WTC11 (cell line): Measurements from ENCODE around the gene C1orf232.

Source experiments
- FOXP4 ChIP-seq: sonication (generic); formaldehyde crosslinking; IDR thresholded peaks from 2 replicates; pipeline ENCODE4 v1.8.0; 2022; ENCODE audit warnings: mild to moderate bottlenecking, missing genetic modification reagents
- HMGXB4 ChIP-seq: sonication (generic); formaldehyde crosslinking; IDR thresholded peaks from 2 replicates; pipeline ENCODE4 v1.8.1; 2023; ENCODE audit warnings: mild to moderate bottlenecking, moderate library complexity, missing genetic modification reagents
- NFE2L1 ChIP-seq: sonication (generic); formaldehyde crosslinking; IDR thresholded peaks from 2 replicates; pipeline ENCODE4 v1.8.1; 2023; ENCODE audit warnings: missing genetic modification reagents
- ZNF317 ChIP-seq: sonication (generic); formaldehyde crosslinking; IDR thresholded peaks from 2 replicates; pipeline ENCODE4 v1.8.1; 2023; ENCODE audit warnings: low read depth, mild to moderate bottlenecking, moderate library complexity, missing genetic modification reagents, borderline replicate concordance
- TF ChIP-seq, protein P1 (sequence below): fragments of 200-600 bp; IDR thresholded peaks from 2 replicates; pipeline ENCODE4 v1.8.0; 2022; ENCODE audit warnings: antibody characterized with exemption
- TF ChIP-seq, protein P2 (sequence below): sonication (generic); formaldehyde crosslinking; IDR thresholded peaks from 2 replicates; pipeline ENCODE4 v1.8.0; 2022; ENCODE audit warnings: mild to moderate bottlenecking, missing genetic modification reagents
- TF ChIP-seq, protein P3 (sequence below): sonication (generic); formaldehyde crosslinking; IDR thresholded peaks from 2 replicates; pipeline ENCODE4 v1.8.1; 2023; ENCODE audit warnings: mild to moderate bottlenecking, missing genetic modification reagents, moderate library complexity

DNA sequence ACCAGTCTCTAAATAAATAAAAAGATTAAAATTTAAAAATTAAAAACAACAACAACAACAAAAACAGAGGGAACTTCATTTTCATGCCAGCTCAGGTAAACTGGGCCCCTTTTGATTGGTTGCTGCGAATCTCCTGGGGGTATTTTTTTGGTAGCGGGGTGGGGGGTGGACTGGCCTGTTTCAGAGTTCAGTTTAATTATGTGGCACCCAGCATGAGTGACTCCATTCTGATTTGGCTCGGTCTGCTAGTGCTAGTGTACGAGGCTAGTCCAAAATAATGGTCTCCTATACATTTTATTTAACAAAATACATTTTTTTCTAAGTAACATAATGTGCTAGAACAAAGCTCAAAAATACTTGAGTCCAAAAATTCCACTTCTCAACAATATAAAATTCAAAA, 39.0 kb downstream of the C1orf232 start:
- TF ChIP-seq, protein P1, sequence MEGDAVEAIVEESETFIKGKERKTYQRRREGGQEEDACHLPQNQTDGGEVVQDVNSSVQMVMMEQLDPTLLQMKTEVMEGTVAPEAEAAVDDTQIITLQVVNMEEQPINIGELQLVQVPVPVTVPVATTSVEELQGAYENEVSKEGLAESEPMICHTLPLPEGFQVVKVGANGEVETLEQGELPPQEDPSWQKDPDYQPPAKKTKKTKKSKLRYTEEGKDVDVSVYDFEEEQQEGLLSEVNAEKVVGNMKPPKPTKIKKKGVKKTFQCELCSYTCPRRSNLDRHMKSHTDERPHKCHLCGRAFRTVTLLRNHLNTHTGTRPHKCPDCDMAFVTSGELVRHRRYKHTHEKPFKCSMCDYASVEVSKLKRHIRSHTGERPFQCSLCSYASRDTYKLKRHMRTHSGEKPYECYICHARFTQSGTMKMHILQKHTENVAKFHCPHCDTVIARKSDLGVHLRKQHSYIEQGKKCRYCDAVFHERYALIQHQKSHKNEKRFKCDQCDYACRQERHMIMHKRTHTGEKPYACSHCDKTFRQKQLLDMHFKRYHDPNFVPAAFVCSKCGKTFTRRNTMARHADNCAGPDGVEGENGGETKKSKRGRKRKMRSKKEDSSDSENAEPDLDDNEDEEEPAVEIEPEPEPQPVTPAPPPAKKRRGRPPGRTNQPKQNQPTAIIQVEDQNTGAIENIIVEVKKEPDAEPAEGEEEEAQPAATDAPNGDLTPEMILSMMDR: no peak
- no peak for TF ChIP-seq NFE2L1
- TF ChIP-seq, protein P2, sequence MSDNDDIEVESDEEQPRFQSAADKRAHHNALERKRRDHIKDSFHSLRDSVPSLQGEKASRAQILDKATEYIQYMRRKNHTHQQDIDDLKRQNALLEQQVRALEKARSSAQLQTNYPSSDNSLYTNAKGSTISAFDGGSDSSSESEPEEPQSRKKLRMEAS (CRISPR knock-in tag): no peak
- TF ChIP-seq, protein P3, sequence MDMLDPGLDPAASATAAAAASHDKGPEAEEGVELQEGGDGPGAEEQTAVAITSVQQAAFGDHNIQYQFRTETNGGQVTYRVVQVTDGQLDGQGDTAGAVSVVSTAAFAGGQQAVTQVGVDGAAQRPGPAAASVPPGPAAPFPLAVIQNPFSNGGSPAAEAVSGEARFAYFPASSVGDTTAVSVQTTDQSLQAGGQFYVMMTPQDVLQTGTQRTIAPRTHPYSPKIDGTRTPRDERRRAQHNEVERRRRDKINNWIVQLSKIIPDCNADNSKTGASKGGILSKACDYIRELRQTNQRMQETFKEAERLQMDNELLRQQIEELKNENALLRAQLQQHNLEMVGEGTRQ (CRISPR knock-in tag): no peak
- TF ChIP-seq HMGXB4 (CRISPR knock-in tag): no peak
- TF ChIP-seq FOXP4 (CRISPR knock-in tag): no peak
- no peak for TF ChIP-seq ZNF317 (CRISPR knock-in tag)
